Rectal smooth muscle tissue (tissue), 1 donor: ENCODE data around the gene CA9.

Experiments
- H3K27ac ChIP-seq: one replicate; pipeline ENCODE4 v1.7.0; 2013; ENCODE audit warnings: low read depth, low read length, inconsistent platforms
- H3K27me3 ChIP-seq: one replicate; pipeline ENCODE4 v1.7.0; 2013; ENCODE audit warnings: low read length; ENCODE audit not compliant: control insufficient read depth, insufficient read depth
- H3K36me3 ChIP-seq: one replicate; pipeline ENCODE4 v1.7.0; 2013; ENCODE audit warnings: low read length; ENCODE audit not compliant: control insufficient read depth, insufficient read depth
- H3K4me1 ChIP-seq: one replicate; pipeline ENCODE4 v1.7.0; 2013; ENCODE audit warnings: low read length; ENCODE audit not compliant: control insufficient read depth, insufficient read depth
- H3K4me3 ChIP-seq: one replicate; pipeline ENCODE4 v1.7.0; 2013; ENCODE audit warnings: low read length
- H3K9ac ChIP-seq: one replicate; pipeline ENCODE4 v1.7.0; 2013; ENCODE audit warnings: low read length

The CA9 gene

GRCh38 chr9:35705836-35706430, 32.2 kb downstream of the CA9 start:
- Histone ChIP-seq H3K9ac (no peak overlapping the region), H3K27ac (no peak overlapping the region), H3K4me3 (no peak overlapping the region), H3K4me1 (no peaks in the 10 kb centered on the region), H3K27me3 (no peaks in the 10 kb centered on the region), H3K36me3 (peaks cover 83% of the 10 kb centered on the region)

- H3K4me1 ChIP-seq, result no peaks in the 10 kb centered on the region
- H3K27me3 ChIP-seq, result no peaks in the 10 kb centered on the region
- H3K9ac ChIP-seq, result no peak overlapping the region
- H3K27ac ChIP-seq, result no peak overlapping the region
- no peak overlapping the region for H3K4me3 ChIP-seq
- peaks cover 84% of the 10 kb centered on the region for H3K36me3 ChIP-seq
Measured at GRCh38 chr9:35706951-35707350, 33.2 kb downstream of the CA9 start.

- H3K9ac ChIP-seq, result peak overlapping the region; percentile 32
- no peak overlapping the region for H3K4me3 ChIP-seq
- H3K36me3 ChIP-seq, result peaks cover 83% of the 10 kb centered on the region
- H3K27ac ChIP-seq, result no peak overlapping the region
- no peaks in the 10 kb centered on the region for H3K4me1 ChIP-seq
- H3K27me3 ChIP-seq, result no peaks in the 10 kb centered on the region
Measured at GRCh38 chr9:35708146-35708545, 34.4 kb downstream of the CA9 start.

- Histone ChIP-seq H3K36me3 (peaks cover 77% of the 10 kb centered on the region), H3K27ac (no peak overlapping the region), H3K4me1 (no peaks in the 10 kb centered on the region), H3K9ac (no peak overlapping the region), H3K4me3 (no peak overlapping the region), H3K27me3 (no peaks in the 10 kb centered on the region)
Measured at GRCh38 chr9:35710818-35711500, 37.2 kb downstream of the CA9 start.

- no peak overlapping the region for H3K27ac ChIP-seq
- no peak overlapping the region for H3K9ac ChIP-seq
- H3K27me3 ChIP-seq, result no peaks in the 10 kb centered on the region
- H3K4me3 ChIP-seq, result no peak overlapping the region
- peaks cover 76% of the 10 kb centered on the region for H3K36me3 ChIP-seq
- no peaks in the 10 kb centered on the region for H3K4me1 ChIP-seq
Measured at GRCh38 chr9:35711501-35712428, 38.0 kb downstream of the CA9 start.

GRCh38 chr9:35712762-35713400, 39.2 kb downstream of the CA9 start:
- Histone ChIP-seq H3K4me3 (no peak overlapping the region), H3K9ac (no peak overlapping the region), H3K27ac (no peak overlapping the region), H3K27me3 (no peaks in the 10 kb centered on the region), H3K36me3 (peaks cover 76% of the 10 kb centered on the region), H3K4me1 (no peaks in the 10 kb centered on the region)

GRCh38 chr9:35713578-35713977, 39.9 kb downstream of the CA9 start:
- Histone ChIP-seq H3K27me3 (no peaks in the 10 kb centered on the region), H3K9ac (no peak overlapping the region), H3K36me3 (peaks cover 77% of the 10 kb centered on the region), H3K4me3 (no peak overlapping the region), H3K4me1 (no peaks in the 10 kb centered on the region), H3K27ac (no peak overlapping the region)

GRCh38 chr9:35714123-35714522, 40.4 kb downstream of the CA9 start:
- no peak overlapping the region for H3K9ac ChIP-seq
- H3K4me1 ChIP-seq, result no peaks in the 10 kb centered on the region
- H3K4me3 ChIP-seq, result no peak overlapping the region
- H3K36me3 ChIP-seq, result peaks cover 80% of the 10 kb centered on the region
- H3K27ac ChIP-seq, result no peak overlapping the region
- no peaks in the 10 kb centered on the region for H3K27me3 ChIP-seq

- Histone ChIP-seq H3K27me3 (no peaks in the 10 kb centered on the region), H3K4me1 (no peaks in the 10 kb centered on the region), H3K9ac (no peak overlapping the region), H3K27ac (peak overlapping the region; percentile 21), H3K36me3 (peaks cover 83% of the 10 kb centered on the region), H3K4me3 (no peak overlapping the region)
Measured at GRCh38 chr9:35714579-35715252, 41.0 kb downstream of the CA9 start.

GRCh38 chr9:35716230-35716629, 42.5 kb downstream of the CA9 start:
- Histone ChIP-seq H3K9ac (no peak overlapping the region), H3K4me3 (no peak overlapping the region), H3K27ac (no peak overlapping the region), H3K27me3 (no peaks in the 10 kb centered on the region), H3K36me3 (peaks cover 87% of the 10 kb centered on the region), H3K4me1 (no peaks in the 10 kb centered on the region)

GRCh38 chr9:35717132-35717870, 43.6 kb downstream of the CA9 start:
- H3K9ac ChIP-seq, result no peak overlapping the region
- no peak overlapping the region for H3K27ac ChIP-seq
- peaks cover 89% of the 10 kb centered on the region for H3K36me3 ChIP-seq
- H3K4me1 ChIP-seq, result no peaks in the 10 kb centered on the region
- no peak overlapping the region for H3K4me3 ChIP-seq
- H3K27me3 ChIP-seq, result no peaks in the 10 kb centered on the region
